HepG2 (cell line): ENCODE results near the gene NSD2. TPM values are rescaled to one million over a fixed set of nuclear protein-coding genes. Genes with fewer than 3 reads are reported as not detected.
A peak's percentile ranks its signal among the peaks of the same experiment; 100 is the strongest.

Experiments used
- ATAC-seq: fragments of 200-7000 bp; cut with Tn5 transposase; 3 replicates; pipeline ENCODE4 v1.9.1; 2020; ENCODE audit warnings: mild to moderate bottlenecking, moderate library complexity
- BruUV-seq: library from RNA; stranded (reverse); fragments of 400-500 nt; replicated peaks from 2 replicates; lab custom pipeline; 2021; lab: Mats Ljungman, UMichigan
- CTCF ChIA-PET: fragments of 300-600 bp; formaldehyde crosslinking; extraction: SDS; loops from one replicate; lab custom pipeline; 2021; ENCODE audit warnings: low total read pairs, inconsistent platforms, low intra/inter-chr PET ratio; lab: Yijun Ruan, JAX
- POLR2A ChIA-PET: fragments of 350-600 bp; sonication (Branson Sonifier 250); formaldehyde crosslinking; loops from one replicate; lab custom pipeline; 2020; ENCODE audit warnings: antibody characterized with exemption, inconsistent platforms; lab: Yijun Ruan, JAX
- DNase-seq: peaks from one replicate; pipeline ENCODE4 v3.0.0-alpha.2; 2015; ENCODE audit warnings: low spot score
- FAIRE-seq: peaks from 3 replicates; lab custom pipeline; 2011; peaks lifted over from hg19 to GRCh38; lab: Jason Lieb, UNC
- H2AFZ ChIP-seq: one replicate; pipeline ENCODE4 v1.6.1; 2011; ENCODE audit warnings: low read length, inconsistent platforms
- H3K27ac ChIP-seq: fragments of 300-600 bp; 3 replicates; pipeline ENCODE4 v1.8.0; 2011; ENCODE audit warnings: mixed run types, mild to moderate bottlenecking, mixed read lengths, low read length, inconsistent platforms; ENCODE audit not compliant: insufficient read depth; ENCODE audit errors: extremely low read length
- H3K27me3 ChIP-seq, 2 experiments: fragments of 200-600 bp in 1 of 2; 2 replicates in 1 of 2; 3 replicates in 1 of 2; pipeline versions ENCODE4 v1.6.0 to v1.8.0; 2011; ENCODE audit warnings: low read length in 2 of 2, mild to moderate bottlenecking in 2 of 2, moderate library complexity in 2 of 2, inconsistent platforms in 1 of 2; ENCODE audit not compliant: insufficient read depth in 2 of 2, control insufficient read depth in 1 of 2
- H3K36me3 ChIP-seq, 2 experiments: fragments of 200-600 bp in 1 of 2; replicated peaks in 1 of 2; 2 replicates in 1 of 2; 3 replicates in 1 of 2; pipeline versions ENCODE4 v1.5.1 to v1.8.0; 2011; ENCODE audit warnings: low read length in 2 of 2, inconsistent platforms in 1 of 2; ENCODE audit not compliant: insufficient read depth in 2 of 2, control insufficient read depth in 1 of 2
- H3K4me1 ChIP-seq: 2 replicates; pipeline ENCODE4 v1.5.1; 2012; ENCODE audit warnings: low read length, inconsistent platforms; ENCODE audit not compliant: insufficient read depth
- H3K4me2 ChIP-seq: 2 replicates; pipeline ENCODE4 v1.6.0; 2011; ENCODE audit warnings: low read depth, low read length, inconsistent platforms
- H3K4me3 ChIP-seq, 3 experiments: fragments of 200-600 bp in 1 of 3; sonication (generic), shearing (Covaris generic) in 1 of 3; replicated peaks in 1 of 3; 2 replicates each; pipeline ENCODE4 v1.5.1; 2011 to 2016; ENCODE audit warnings: low read length in 3 of 3, inconsistent platforms in 2 of 3, low read depth in 2 of 3, mild to moderate bottlenecking in 2 of 3, control low read depth in 1 of 3, mixed read lengths in 1 of 3; ENCODE audit not compliant: insufficient read depth in 1 of 3
- H3K79me2 ChIP-seq: one replicate; pipeline ENCODE4 v1.6.1; 2011; ENCODE audit warnings: low read length, inconsistent platforms; ENCODE audit not compliant: insufficient read depth
- H3K9ac ChIP-seq: 2 replicates; pipeline ENCODE4 v1.6.0; 2011; ENCODE audit warnings: mild to moderate bottlenecking, low read depth, low read length, inconsistent platforms; ENCODE audit not compliant: insufficient read depth
- H3K9me3 ChIP-seq: 2 replicates; pipeline ENCODE4 v1.5.1; 2012; ENCODE audit warnings: mild to moderate bottlenecking, low read length
- H4K20me1 ChIP-seq: 2 replicates; pipeline ENCODE4 v1.6.0; 2011; ENCODE audit warnings: inconsistent platforms, mild to moderate bottlenecking, low read length, moderate library complexity; ENCODE audit not compliant: insufficient read depth
- AGO2 ChIP-seq: fragments of 200-400 bp; formaldehyde crosslinking; optimal IDR thresholded peaks from 2 replicates; pipeline ENCODE3; 2017; ENCODE audit warnings: mild to moderate bottlenecking, low read depth, low read length, moderate library complexity
- DPF2 ChIP-seq: sonication (generic); formaldehyde crosslinking; IDR thresholded peaks from 2 replicates; pipeline ENCODE4 v1.4.0; 2020; ENCODE audit warnings: mild to moderate bottlenecking, low read depth, missing genetic modification reagents, borderline replicate concordance
- RNF2 ChIP-seq: fragments of 450-650 bp; conservative IDR thresholded peaks from 2 replicates; pipeline ENCODE4 v1.6.1; 2016; ENCODE audit warnings: low read depth
- SRSF1 ChIP-seq: fragments of 200-400 bp; formaldehyde crosslinking; optimal IDR thresholded peaks from 2 replicates; pipeline ENCODE3; 2017; ENCODE audit warnings: mild to moderate bottlenecking, low read depth, low read length, moderate library complexity
- TAF15 ChIP-seq: fragments of 200-400 bp; formaldehyde crosslinking; IDR thresholded peaks from one replicate; pipeline ENCODE4 v1.6.1; 2018; ENCODE audit warnings: mild to moderate bottlenecking, low read depth, low read length; ENCODE audit not compliant: poor library complexity, severe bottlenecking
- ZNF776 ChIP-seq: sonication (generic); formaldehyde crosslinking; IDR thresholded peaks from 2 replicates; pipeline ENCODE4 v1.4.0; 2020; ENCODE audit warnings: mild to moderate bottlenecking, missing genetic modification reagents
- ZNF878 ChIP-seq: sonication (generic); formaldehyde crosslinking; IDR thresholded peaks from 2 replicates; pipeline ENCODE4 v1.8.1; 2023; ENCODE audit warnings: mild to moderate bottlenecking, missing genetic modification reagents, moderate library complexity
- WGBS: methylation state at CpG from one replicate; pipeline ENCODE4 v1.1.6; 2017; ENCODE audit warnings: low lambda C conversion rate; 5-methylcytosine and 5-hydroxymethylcytosine counted together
- in situ Hi-C: cut with HindIII; loops from 2 replicates; pipeline ENCODE4 v1.10.0; 2017; ENCODE audit warnings: low pct_unique_long_range_greater_than_20kb; ENCODE audit not compliant: extremely low pct_ligation_motif_present
- intact Hi-C: fragments of 100-400 bp; cut with micrococcal nuclease; formaldehyde crosslinking; loops from one replicate; pipeline ENCODE4 v1.10.0; 2022; ENCODE audit not compliant: unreplicated experiment
- polyA plus RNA-seq, 8 experiments: library from polyadenylated mRNA; depleted of rRNA in 3 of 8; stranded (reverse) in 7 of 8; unstranded in 1 of 8; fragments of >200 nt; fragmentation: Illumina TruSeq in 4 of 8; extraction: Trizol in 4 of 8; gene quantifications; 2 replicates each; pipeline versions ENCODE4 v1.2.1 to v1.2.3, GENCODE V29; 2011 to 2016; ENCODE audit warnings: low read depth in 4 of 8, missing spikeins in 1 of 8, mixed read lengths in 1 of 8; ENCODE audit not compliant: insufficient read depth in 1 of 8
- total RNA-seq, 5 experiments: library from RNA; depleted of rRNA; stranded (reverse); fragments of >200 nt; fragmentation: Illumina TruSeq; extraction: Trizol; gene quantifications; 2 replicates each; pipeline ENCODE4 v1.2.3, GENCODE V29; 2016; ENCODE audit warnings: low read depth in 1 of 5
- TF ChIP-seq, protein P1 (sequence below): sonication (generic); formaldehyde crosslinking; IDR thresholded peaks from 2 replicates; pipeline ENCODE4 v1.9.0; 2021; ENCODE audit warnings: missing genetic modification reagents, mild to moderate bottlenecking, borderline replicate concordance

NSD2 gene
- total and polyA plus RNA-seq, 2 of the 13 experiments (the other 11 are each of a cell fraction or from before 2014, with no cell fraction given), result 22.0 to 65.9 TPM

DNA sequence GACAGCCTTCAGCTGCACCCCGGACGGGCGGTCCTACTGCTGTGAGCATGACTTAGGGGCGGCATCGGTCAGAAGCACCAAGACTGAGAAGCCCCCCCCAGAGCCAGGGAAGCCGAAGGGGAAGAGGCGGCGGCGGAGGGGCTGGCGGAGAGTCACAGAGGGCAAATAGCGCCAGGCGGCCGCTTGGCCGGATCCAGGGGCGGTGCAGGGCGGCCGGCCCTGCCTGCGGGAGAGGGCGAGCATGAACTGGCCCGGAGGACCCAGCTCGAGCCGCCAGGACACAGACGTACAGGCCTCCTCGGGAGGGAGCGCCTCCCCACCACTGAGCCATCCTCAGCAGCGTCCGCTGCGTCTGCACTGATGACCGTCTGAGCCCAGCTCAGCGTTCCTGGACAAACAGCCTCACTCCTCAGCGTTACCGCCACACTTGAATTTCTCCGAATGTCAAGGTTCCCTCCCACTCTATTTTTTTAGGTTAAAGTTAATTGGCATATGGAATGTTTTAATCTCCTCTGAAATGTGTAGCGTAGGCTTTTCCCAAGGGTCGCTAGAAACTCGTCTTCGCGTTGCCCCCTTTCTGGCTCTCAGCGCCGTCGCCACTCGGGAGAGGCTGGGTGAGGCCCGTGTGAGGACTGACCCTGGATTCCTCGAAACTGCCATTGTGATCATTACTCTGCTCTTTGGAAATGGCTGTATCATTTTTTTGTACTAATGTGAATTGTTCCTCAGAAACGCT lies 107.7 kb downstream of the NSD2 start:
- Histone ChIP-seq H3K36me3 (peaks cover 47 to 83% of the 10 kb centered on the region in 2 experiments), H3K4me1 (no peaks in the 10 kb centered on the region), H3K27me3 (no peaks in the 10 kb centered on the region), H3K9ac (no peak overlapping the region), H3K4me3 (no peak overlapping the region), H3K27ac (no peak overlapping the region), H2AFZ (no peak overlapping the region), H3K79me2 (no peaks in the 10 kb centered on the region), H4K20me1 (peaks cover 6% of the 10 kb centered on the region; the same call in 1 of the 2 replicates), H3K4me2 (no peak overlapping the region), H3K9me3 (no peaks in the 10 kb centered on the region)
- ATAC-seq, result 0 out of 3 replicates have a peak, but pooled peaks have one; percentile 4
- 97% methylated on average over 36 of the region's 45 CpGs for WGBS
- in situ Hi-C loops (no loop called here), intact Hi-C loops (no loop called here)
- POLR2A ChIA-PET, result no interaction called here
- BruUV-seq, result no TSS peak
- DNase-seq, result no peak
- TF ChIP-seq TAF15 (no peak), SRSF1 (no peak), ZNF878 (no peak), AGO2 (peak; percentile 87), DPF2 (no peak), RNF2 (no peak), ZNF776 (CRISPR knock-in tag) (no peak)
- TF ChIP-seq, protein P1, sequence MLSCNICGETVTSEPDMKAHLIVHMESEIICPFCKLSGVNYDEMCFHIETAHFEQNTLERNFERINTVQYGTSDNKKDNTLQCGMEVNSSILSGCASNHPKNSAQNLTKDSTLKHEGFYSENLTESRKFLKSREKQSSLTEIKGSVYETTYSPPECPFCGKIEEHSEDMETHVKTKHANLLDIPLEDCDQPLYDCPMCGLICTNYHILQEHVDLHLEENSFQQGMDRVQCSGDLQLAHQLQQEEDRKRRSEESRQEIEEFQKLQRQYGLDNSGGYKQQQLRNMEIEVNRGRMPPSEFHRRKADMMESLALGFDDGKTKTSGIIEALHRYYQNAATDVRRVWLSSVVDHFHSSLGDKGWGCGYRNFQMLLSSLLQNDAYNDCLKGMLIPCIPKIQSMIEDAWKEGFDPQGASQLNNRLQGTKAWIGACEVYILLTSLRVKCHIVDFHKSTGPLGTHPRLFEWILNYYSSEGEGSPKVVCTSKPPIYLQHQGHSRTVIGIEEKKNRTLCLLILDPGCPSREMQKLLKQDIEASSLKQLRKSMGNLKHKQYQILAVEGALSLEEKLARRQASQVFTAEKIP (CRISPR knock-in tag), result no peak
- CTCF ChIA-PET, result no interaction called here
- FAIRE-seq, result no peak
